ENCODE measurements around the gene RPS13. TPM values are rescaled to one million over a fixed set of nuclear protein-coding genes. Genes with fewer than 3 reads are reported as not detected.

Gene RPS13
- total and polyA plus RNA-seq, 10 of the 15 experiments (the other 5 are each of a cell fraction or from before 2014, with no cell fraction given), result 1,514 to 4,753 (median 1,995) TPM

DNA sequence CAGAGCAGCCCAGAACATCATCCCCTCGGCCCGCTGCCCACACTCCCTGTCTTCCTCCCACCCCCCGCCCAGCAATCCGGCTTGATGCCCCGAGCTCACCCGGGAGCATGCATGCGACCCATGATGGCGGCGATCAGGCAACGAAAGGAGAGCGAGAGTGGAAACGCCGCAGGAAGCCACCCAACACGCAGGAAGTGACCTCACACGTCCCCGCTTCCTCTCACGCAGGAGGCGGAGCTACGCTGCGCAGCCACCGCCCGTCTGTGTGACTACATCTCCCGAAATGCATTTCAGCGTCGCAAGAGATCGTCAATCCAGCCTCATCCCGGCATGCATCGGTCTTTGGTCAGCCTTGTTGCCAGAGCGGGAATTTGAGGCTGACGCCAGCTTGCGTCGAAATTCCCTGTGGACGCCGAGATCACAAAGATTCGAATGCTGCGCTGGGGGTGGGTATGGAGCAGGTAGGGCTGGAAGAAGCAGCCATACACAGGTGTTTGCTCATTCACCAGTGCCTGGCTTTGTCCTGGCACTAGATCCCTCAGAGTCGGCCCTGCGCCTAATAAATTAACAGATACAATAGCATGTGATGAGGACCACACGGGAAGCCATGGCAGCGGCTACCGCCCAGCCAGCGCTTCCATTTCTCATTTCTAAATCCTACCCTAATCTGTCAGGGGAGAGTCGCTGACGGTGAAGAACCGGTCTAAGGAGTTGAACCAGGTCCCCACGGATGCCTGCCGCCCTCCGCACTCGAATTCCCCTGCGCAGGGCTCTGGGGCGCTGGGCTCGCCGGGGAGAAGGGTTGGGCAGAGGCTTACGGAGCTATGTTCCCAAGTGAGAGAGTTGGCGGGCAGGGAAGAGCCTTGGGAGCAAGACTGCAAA lies at the start of gene RPS13 (continued):
- TF ChIP-seq, protein P1, sequence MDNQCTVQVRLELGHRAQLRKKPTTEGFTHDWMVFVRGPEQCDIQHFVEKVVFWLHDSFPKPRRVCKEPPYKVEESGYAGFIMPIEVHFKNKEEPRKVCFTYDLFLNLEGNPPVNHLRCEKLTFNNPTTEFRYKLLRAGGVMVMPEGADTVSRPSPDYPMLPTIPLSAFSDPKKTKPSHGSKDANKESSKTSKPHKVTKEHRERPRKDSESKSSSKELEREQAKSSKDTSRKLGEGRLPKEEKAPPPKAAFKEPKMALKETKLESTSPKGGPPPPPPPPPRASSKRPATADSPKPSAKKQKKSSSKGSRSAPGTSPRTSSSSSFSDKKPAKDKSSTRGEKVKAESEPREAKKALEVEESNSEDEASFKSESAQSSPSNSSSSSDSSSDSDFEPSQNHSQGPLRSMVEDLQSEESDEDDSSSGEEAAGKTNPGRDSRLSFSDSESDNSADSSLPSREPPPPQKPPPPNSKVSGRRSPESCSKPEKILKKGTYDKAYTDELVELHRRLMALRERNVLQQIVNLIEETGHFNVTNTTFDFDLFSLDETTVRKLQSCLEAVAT (IDR thresholded peaks at IDR 0.05), result peak; percentile 76
- TF ChIP-seq SIN3A (IDR thresholded peaks at IDR 0.05; ENCODE audit: low read depth, low read length) (peak; percentile 94; the same call in 1 of the 2 replicates), SP1 (IDR thresholded peaks at IDR 0.05; ENCODE audit: low read depth, low read length) (peak; percentile 43), TCF3 (IDR thresholded peaks at IDR 0.05; ENCODE audit: borderline replicate concordance, insufficient read depth, low read depth, low read length) (peak; percentile 64; the same call in 1 of the 2 replicates), BMI1 (IDR thresholded peaks at IDR 0.05; ENCODE audit: borderline replicate concordance) (no peak), SMAD1 (IDR thresholded peaks at IDR 0.05; ENCODE audit: low read depth, partially characterized antibody) (peak; percentile 81), IRF5 (IDR thresholded peaks at IDR 0.05; ENCODE audit: borderline replicate concordance) (no peak), CBX3 (IDR thresholded peaks at IDR 0.05; ENCODE audit: borderline replicate concordance, low read depth) (no peak), RUNX3 (IDR thresholded peaks at IDR 0.05; ENCODE audit: low read length) (peak; percentile 83), SPI1 (IDR thresholded peaks at IDR 0.05; ENCODE audit: borderline replicate concordance, insufficient read depth, low read depth, low read length) (peak; percentile 75; the same call in 1 of the 2 replicates), MXI1 (IDR thresholded peaks at IDR 0.05; ENCODE audit: low read depth, low read length) (peak; percentile 88; the same call in 1 of the 2 replicates), SIX5 (IDR thresholded peaks at IDR 0.05; ENCODE audit: low read depth, low read length, severe bottlenecking) (peak; percentile 90), ZBTB40 (IDR thresholded peaks at IDR 0.05; ENCODE audit: borderline replicate concordance) (peak; percentile 89), NR2C2 (IDR thresholded peaks at IDR 0.05; ENCODE audit: borderline replicate concordance, control insufficient read depth, insufficient read length, low read depth) (no peak), YBX1 (IDR thresholded peaks at IDR 0.05) (no peak), MYC (IDR thresholded peaks at IDR 0.05; ENCODE audit: insufficient read depth, insufficient read length, insufficient replicate concordance, low read length, severe bottlenecking) (peak; percentile 85), NR2C1 (IDR thresholded peaks at IDR 0.05) (peak; percentile 45; the same call in 1 of the 2 replicates), IKZF2 (IDR thresholded peaks at IDR 0.05) (peak; percentile 91 to 93)
- TF ChIP-seq, protein P2, sequence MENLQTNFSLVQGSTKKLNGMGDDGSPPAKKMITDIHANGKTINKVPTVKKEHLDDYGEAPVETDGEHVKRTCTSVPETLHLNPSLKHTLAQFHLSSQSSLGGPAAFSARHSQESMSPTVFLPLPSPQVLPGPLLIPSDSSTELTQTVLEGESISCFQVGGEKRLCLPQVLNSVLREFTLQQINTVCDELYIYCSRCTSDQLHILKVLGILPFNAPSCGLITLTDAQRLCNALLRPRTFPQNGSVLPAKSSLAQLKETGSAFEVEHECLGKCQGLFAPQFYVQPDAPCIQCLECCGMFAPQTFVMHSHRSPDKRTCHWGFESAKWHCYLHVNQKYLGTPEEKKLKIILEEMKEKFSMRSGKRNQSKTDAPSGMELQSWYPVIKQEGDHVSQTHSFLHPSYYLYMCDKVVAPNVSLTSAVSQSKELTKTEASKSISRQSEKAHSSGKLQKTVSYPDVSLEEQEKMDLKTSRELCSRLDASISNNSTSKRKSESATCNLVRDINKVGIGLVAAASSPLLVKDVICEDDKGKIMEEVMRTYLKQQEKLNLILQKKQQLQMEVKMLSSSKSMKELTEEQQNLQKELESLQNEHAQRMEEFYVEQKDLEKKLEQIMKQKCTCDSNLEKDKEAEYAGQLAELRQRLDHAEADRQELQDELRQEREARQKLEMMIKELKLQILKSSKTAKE (IDR thresholded peaks at IDR 0.05; ENCODE audit: low read depth, poor library complexity, severe bottlenecking), result no peak
